Neural progenitor cell (in vitro differentiated cells): Measurements from ENCODE around the gene TCF7L2. TPM values are rescaled to one million over a fixed set of nuclear protein-coding genes. Genes with fewer than 3 reads are reported as not detected.
A peak's percentile ranks its signal among the peaks of the same experiment; 100 is the strongest.

Experiments
- DNase-seq: peaks from one replicate; pipeline ENCODE4 v3.0.0-alpha.2; 2016; ENCODE audit warnings: low spot score
- H2AFZ ChIP-seq: fragments of 200-600 bp; sonication (generic); replicated peaks from 2 replicates; pipeline ENCODE4 v1.6.1; 2016; ENCODE audit warnings: antibody characterized with exemption
- H3F3A ChIP-seq: fragments of 200-600 bp; sonication (generic); 2 replicates; pipeline ENCODE4 v1.6.1; 2016; ENCODE audit warnings: antibody characterized with exemption, low read depth
- H3K27ac ChIP-seq: fragments of 200-600 bp; sonication (generic); 2 replicates; pipeline ENCODE4 v1.5.1; 2016; ENCODE audit warnings: mild to moderate bottlenecking
- H3K27me3 ChIP-seq: fragments of 200-600 bp; sonication (generic); 2 replicates; pipeline ENCODE4 v1.6.1; 2016; ENCODE audit warnings: mild to moderate bottlenecking, moderate library complexity
- H3K36me3 ChIP-seq: fragments of 200-600 bp; sonication (generic); 2 replicates; pipeline ENCODE4 v1.5.1; 2016
- H3K4me1 ChIP-seq: fragments of 200-600 bp; sonication (generic); 2 replicates; pipeline ENCODE4 v1.6.1; 2016; ENCODE audit warnings: mixed run types
- H3K4me2 ChIP-seq: fragments of 200-600 bp; sonication (generic); 2 replicates; pipeline ENCODE4 v1.6.1; 2016
- H3K4me3 ChIP-seq: fragments of 200-600 bp; sonication (generic); 2 replicates; pipeline ENCODE4 v1.5.1; 2016
- H3K79me2 ChIP-seq: fragments of 200-600 bp; sonication (generic); 2 replicates; pipeline ENCODE4 v1.6.1; 2016; ENCODE audit warnings: low read depth
- H3K9ac ChIP-seq: fragments of 200-600 bp; sonication (generic); 2 replicates; pipeline ENCODE4 v1.6.1; 2016
- H3K9me3 ChIP-seq: fragments of 200-600 bp; sonication (generic); 2 replicates; pipeline ENCODE4 v1.5.1; 2016; ENCODE audit warnings: low read depth
- H4K20me1 ChIP-seq: fragments of 200-600 bp; sonication (generic); 2 replicates; pipeline ENCODE4 v1.6.1; 2016; ENCODE audit warnings: low read depth
- H3K27ac Mint-ChIP-seq: 3 replicates; pipeline ENCODE4 v1.8.0; 2021; ENCODE audit warnings: mixed read lengths
- H3K27me3 Mint-ChIP-seq: 2 replicates; pipeline ENCODE4 v1.8.0; 2022; ENCODE audit warnings: low read depth, mild to moderate bottlenecking, inconsistent platforms, moderate library complexity, mixed read lengths; ENCODE audit not compliant: insufficient read depth
- H3K36me3 Mint-ChIP-seq: 3 replicates; pipeline ENCODE4 v1.8.0; 2021; ENCODE audit warnings: mixed read lengths
- H3K4me1 Mint-ChIP-seq: 3 replicates; pipeline ENCODE4 v1.8.0; 2021; ENCODE audit warnings: mixed read lengths
- H3K4me3 Mint-ChIP-seq: 3 replicates; pipeline ENCODE4 v1.8.0; 2021; ENCODE audit warnings: mild to moderate bottlenecking, moderate library complexity, mixed read lengths
- H3K9me3 Mint-ChIP-seq: 3 replicates; pipeline ENCODE4 v1.8.0; 2020; ENCODE audit warnings: mixed read lengths
- EZH2 ChIP-seq: fragments of 200-600 bp; sonication (generic); IDR thresholded peaks from 2 replicates; pipeline ENCODE4 v1.6.1; 2017; ENCODE audit warnings: antibody characterized with exemption, mild to moderate bottlenecking, moderate library complexity
- EZH2phosphoT487 ChIP-seq: fragments of 200-600 bp; sonication (generic); IDR thresholded peaks from 2 replicates; pipeline ENCODE4 v1.6.1; 2017; ENCODE audit warnings: antibody characterized with exemption
- total RNA-seq: library from RNA; depleted of rRNA; stranded (reverse); fragments of >200 nt; gene quantifications from 2 replicates; pipeline ENCODE4 v1.2.3, GENCODE V29; 2015; ENCODE audit warnings: low replicate concordance
- TF ChIP-seq, protein P1 (sequence below): fragments of 200-600 bp; sonication (generic); IDR thresholded peaks from 2 replicates; pipeline ENCODE4 v1.5.1; 2017; ENCODE audit warnings: antibody characterized with exemption, mild to moderate bottlenecking

The TCF7L2 gene
- total RNA-seq, 1 donor from 2014 or later, result 12.3 TPM

DNA sequence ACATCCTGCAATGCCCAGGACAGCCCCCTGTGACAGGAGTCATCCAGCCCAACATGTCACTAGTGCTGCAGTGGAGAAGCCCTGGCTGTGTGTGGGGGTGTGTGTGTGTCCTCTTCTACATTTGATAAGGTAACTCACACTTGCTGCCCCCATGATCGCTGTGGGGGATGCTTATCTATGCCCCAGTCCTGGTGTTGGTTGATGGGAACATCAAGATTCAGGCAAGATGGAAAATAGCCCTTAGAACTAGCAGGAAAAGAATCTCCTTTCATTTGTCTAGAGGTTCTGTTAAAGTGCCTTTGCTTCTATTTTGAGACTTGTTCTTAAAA lies 52.4 kb downstream of the TCF7L2 start:
- no peak overlapping the region for H3K27ac ChIP-seq
- H3K36me3 Mint-ChIP-seq, result peaks cover 23% of the 10 kb centered on the region
- H3K4me1 Mint-ChIP-seq, result peaks cover 43% of the 10 kb centered on the region

GRCh38 chr10:113003052-113003451 lies 53.0 kb downstream of the TCF7L2 start:
- peaks cover 37% of the 10 kb centered on the region for H3K4me1 ChIP-seq
- Mint-ChIP-seq H3K27ac (peak overlapping the region; percentile 48), H3K9me3 (no peaks in the 10 kb centered on the region), H3K4me3 (no peak overlapping the region), H3K4me1 (peaks cover 50% of the 10 kb centered on the region), H3K36me3 (peaks cover 25% of the 10 kb centered on the region), H3K27me3 (peaks cover 4% of the 10 kb centered on the region)
- H3K4me3 ChIP-seq, result no peak overlapping the region
- peaks cover 100% of the 10 kb centered on the region for H3K79me2 ChIP-seq
- no peak overlapping the region for H3K4me2 ChIP-seq
- no peak for TF ChIP-seq EZH2phosphoT487
- TF ChIP-seq, protein P1, sequence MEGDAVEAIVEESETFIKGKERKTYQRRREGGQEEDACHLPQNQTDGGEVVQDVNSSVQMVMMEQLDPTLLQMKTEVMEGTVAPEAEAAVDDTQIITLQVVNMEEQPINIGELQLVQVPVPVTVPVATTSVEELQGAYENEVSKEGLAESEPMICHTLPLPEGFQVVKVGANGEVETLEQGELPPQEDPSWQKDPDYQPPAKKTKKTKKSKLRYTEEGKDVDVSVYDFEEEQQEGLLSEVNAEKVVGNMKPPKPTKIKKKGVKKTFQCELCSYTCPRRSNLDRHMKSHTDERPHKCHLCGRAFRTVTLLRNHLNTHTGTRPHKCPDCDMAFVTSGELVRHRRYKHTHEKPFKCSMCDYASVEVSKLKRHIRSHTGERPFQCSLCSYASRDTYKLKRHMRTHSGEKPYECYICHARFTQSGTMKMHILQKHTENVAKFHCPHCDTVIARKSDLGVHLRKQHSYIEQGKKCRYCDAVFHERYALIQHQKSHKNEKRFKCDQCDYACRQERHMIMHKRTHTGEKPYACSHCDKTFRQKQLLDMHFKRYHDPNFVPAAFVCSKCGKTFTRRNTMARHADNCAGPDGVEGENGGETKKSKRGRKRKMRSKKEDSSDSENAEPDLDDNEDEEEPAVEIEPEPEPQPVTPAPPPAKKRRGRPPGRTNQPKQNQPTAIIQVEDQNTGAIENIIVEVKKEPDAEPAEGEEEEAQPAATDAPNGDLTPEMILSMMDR, result no peak
- no peak for TF ChIP-seq EZH2
- no peak for DNase-seq
- no peak overlapping the region for H3K9ac ChIP-seq
- no peak overlapping the region for H2AFZ ChIP-seq
- H3K27ac ChIP-seq, result no peak overlapping the region
- H3K9me3 ChIP-seq, result no peaks in the 10 kb centered on the region
- H4K20me1 ChIP-seq, result peaks cover 99% of the 10 kb centered on the region
- no peaks in the 10 kb centered on the region for H3K36me3 ChIP-seq
- peaks cover 11% of the 10 kb centered on the region for H3F3A ChIP-seq
- H3K27me3 ChIP-seq, result no peaks in the 10 kb centered on the region

More for the DNA sequence above, 52.4 kb downstream of the TCF7L2 start:
- DNase-seq, result no peak
- TF ChIP-seq EZH2, result no peak
- no peak for TF ChIP-seq EZH2phosphoT487
- TF ChIP-seq, protein P1, result no peak
- Histone ChIP-seq H3K9me3 (no peaks in the 10 kb centered on the region), H3K36me3 (no peaks in the 10 kb centered on the region), H2AFZ (no peak overlapping the region), H3K9ac (no peak overlapping the region), H3K4me1 (peaks cover 37% of the 10 kb centered on the region), H3K4me2 (no peak overlapping the region), H3F3A (peaks cover 11% of the 10 kb centered on the region), H4K20me1 (peaks cover 98% of the 10 kb centered on the region), H3K27me3 (no peaks in the 10 kb centered on the region), H3K79me2 (peaks cover 100% of the 10 kb centered on the region), H3K4me3 (no peak overlapping the region)
- Mint-ChIP-seq H3K4me3 (no peak overlapping the region), H3K9me3 (no peaks in the 10 kb centered on the region), H3K27me3 (peaks cover 4% of the 10 kb centered on the region), H3K27ac (no peak overlapping the region)

DNA sequence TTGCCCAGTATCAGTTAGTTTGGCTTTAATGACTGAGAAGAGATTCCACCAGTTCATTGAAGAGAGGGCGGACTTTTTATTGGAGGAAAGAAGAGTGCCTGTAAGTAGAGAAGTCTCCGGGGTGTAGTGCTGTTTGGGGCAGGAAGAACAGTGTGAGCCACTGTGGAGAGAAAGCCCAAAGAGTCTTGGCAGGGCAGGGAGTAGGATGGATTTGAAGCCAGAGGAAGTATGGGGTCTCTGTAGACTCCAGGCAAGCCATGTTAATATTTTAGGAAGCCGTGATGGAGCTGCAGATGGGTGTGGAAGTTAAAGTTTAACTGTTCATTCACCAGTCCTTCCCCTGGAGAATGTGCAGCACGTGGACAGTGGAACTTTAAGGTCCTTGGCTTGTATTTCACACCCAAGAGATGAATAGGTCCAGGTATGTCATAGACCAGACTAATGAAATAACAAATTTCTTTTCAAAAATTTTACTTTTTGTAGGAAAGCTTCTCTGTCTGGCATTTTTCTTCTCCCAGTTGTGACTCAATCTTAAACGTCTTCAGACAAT lies 54.1 kb downstream of the TCF7L2 start:
- Histone ChIP-seq H3K4me1 (peaks cover 37% of the 10 kb centered on the region), H3K27ac (no peak overlapping the region), H3K4me3 (no peak overlapping the region), H3F3A (peaks cover 13% of the 10 kb centered on the region), H3K9ac (no peak overlapping the region), H3K79me2 (peaks cover 100% of the 10 kb centered on the region), H3K27me3 (no peaks in the 10 kb centered on the region), H4K20me1 (peaks cover 99% of the 10 kb centered on the region), H3K9me3 (no peaks in the 10 kb centered on the region), H3K36me3 (no peaks in the 10 kb centered on the region), H2AFZ (no peak overlapping the region), H3K4me2 (no peak overlapping the region)
- H3K4me1 Mint-ChIP-seq, result peaks cover 55% of the 10 kb centered on the region
- H3K9me3 Mint-ChIP-seq, result no peaks in the 10 kb centered on the region
- no peak overlapping the region for H3K4me3 Mint-ChIP-seq
- TF ChIP-seq EZH2 (no peak), EZH2phosphoT487 (no peak)
- TF ChIP-seq, protein P1, result no peak
- no peak overlapping the region for H3K27ac Mint-ChIP-seq
- H3K27me3 Mint-ChIP-seq, result peaks cover 4% of the 10 kb centered on the region
- DNase-seq, result no peak
- H3K36me3 Mint-ChIP-seq, result peaks cover 32% of the 10 kb centered on the region
